Measurements from ENCODE around the gene SLC19A2.

GRCh38 chr1:169507413-169507812, 21.7 kb upstream of the SLC19A2 start:
- TF ChIP-seq TAF1 (IDR thresholded peaks at IDR 0.05; ENCODE audit: borderline replicate concordance, low read depth, low read length) (no peak), ZBTB33 (IDR thresholded peaks at IDR 0.05; ENCODE audit: borderline replicate concordance, low read depth) (no peak), GABPA (IDR thresholded peaks at IDR 0.05; ENCODE audit: low read depth) (no peak), MAX (IDR thresholded peaks at IDR 0.05; ENCODE audit: low read depth) (no peak), RFX5 (IDR thresholded peaks at IDR 0.05; ENCODE audit: low read length) (no peak), POLR2AphosphoS5 (IDR thresholded peaks at IDR 0.05; ENCODE audit: low read depth, low read length) (no peak), MEF2A (IDR thresholded peaks at IDR 0.05; ENCODE audit: borderline replicate concordance, low read depth) (no peak)
- TF ChIP-seq, protein P1, sequence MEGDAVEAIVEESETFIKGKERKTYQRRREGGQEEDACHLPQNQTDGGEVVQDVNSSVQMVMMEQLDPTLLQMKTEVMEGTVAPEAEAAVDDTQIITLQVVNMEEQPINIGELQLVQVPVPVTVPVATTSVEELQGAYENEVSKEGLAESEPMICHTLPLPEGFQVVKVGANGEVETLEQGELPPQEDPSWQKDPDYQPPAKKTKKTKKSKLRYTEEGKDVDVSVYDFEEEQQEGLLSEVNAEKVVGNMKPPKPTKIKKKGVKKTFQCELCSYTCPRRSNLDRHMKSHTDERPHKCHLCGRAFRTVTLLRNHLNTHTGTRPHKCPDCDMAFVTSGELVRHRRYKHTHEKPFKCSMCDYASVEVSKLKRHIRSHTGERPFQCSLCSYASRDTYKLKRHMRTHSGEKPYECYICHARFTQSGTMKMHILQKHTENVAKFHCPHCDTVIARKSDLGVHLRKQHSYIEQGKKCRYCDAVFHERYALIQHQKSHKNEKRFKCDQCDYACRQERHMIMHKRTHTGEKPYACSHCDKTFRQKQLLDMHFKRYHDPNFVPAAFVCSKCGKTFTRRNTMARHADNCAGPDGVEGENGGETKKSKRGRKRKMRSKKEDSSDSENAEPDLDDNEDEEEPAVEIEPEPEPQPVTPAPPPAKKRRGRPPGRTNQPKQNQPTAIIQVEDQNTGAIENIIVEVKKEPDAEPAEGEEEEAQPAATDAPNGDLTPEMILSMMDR (IDR thresholded peaks at IDR 0.05) = no peak
- TF ChIP-seq, protein P2, sequence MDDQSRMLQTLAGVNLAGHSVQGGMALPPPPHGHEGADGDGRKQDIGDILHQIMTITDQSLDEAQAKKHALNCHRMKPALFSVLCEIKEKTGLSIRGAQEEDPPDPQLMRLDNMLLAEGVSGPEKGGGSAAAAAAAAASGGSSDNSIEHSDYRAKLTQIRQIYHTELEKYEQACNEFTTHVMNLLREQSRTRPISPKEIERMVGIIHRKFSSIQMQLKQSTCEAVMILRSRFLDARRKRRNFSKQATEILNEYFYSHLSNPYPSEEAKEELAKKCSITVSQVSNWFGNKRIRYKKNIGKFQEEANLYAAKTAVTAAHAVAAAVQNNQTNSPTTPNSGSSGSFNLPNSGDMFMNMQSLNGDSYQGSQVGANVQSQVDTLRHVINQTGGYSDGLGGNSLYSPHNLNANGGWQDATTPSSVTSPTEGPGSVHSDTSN (IDR thresholded peaks at IDR 0.05) = no peak

Measured in SK-N-SH (cell line).